ENCODE measurements around the gene PIWIL4. TPM values are rescaled to one million over a fixed set of nuclear protein-coding genes. Genes with fewer than 3 reads are reported as not detected.

The PIWIL4 gene
- total RNA-seq, result 2.6 and 3.0 TPM in 2 replicates

GRCh38 chr11:94567181-94567670 is at the start of gene PIWIL4:
PIWIL4 (plus strand) TSS chr11:94567368; CDS start chr11:94567519, 151 bp downstream.

GRCh38 chr11:94543695-94544645 is 23.2 kb upstream of the PIWIL4 start, which contains the start of gene FUT4:
FUT4 (plus strand) TSS chr11:94543921; CDS start chr11:94544134, 213 bp downstream.

Other genes starting within 250 kb of the PIWIL4 start
- under 0.01 and 0.26 TPM in 2 replicates for gene GPR83, start 165.9 kb upstream of the PIWIL4 start, total RNA-seq
- gene MRE11, start 73.5 kb upstream of the PIWIL4 start, total RNA-seq, result 10.6 and 10.7 TPM in 2 replicates
- gene ANKRD49, start 73.4 kb upstream of the PIWIL4 start, total RNA-seq, result 9.5 and 10.3 TPM in 2 replicates
- gene C11orf97, start 54.9 kb upstream of the PIWIL4 start, total RNA-seq, result not detected in 2 replicates
- 4.8 and 5.0 TPM in 2 replicates for gene FUT4, start 23.4 kb upstream of the PIWIL4 start, total RNA-seq
- 40.8 and 55.1 TPM in 2 replicates for gene AMOTL1, start 201.0 kb downstream of the PIWIL4 start, total RNA-seq

Data from aortic smooth muscle cell (primary cell).